SH-SY5Y (cell line): Measurements from ENCODE around the gene IQCE.

Experiments used
- GATA2 ChIP-seq: IDR thresholded peaks from 2 replicates; pipeline ENCODE4 v1.6.1; 2011; ENCODE audit warnings: mild to moderate bottlenecking, low read depth, low read length
- GATA3 ChIP-seq: IDR thresholded peaks from 2 replicates; pipeline ENCODE4 v1.6.1; 2011; ENCODE audit warnings: low read depth, mild to moderate bottlenecking, low read length, moderate library complexity

DNA sequence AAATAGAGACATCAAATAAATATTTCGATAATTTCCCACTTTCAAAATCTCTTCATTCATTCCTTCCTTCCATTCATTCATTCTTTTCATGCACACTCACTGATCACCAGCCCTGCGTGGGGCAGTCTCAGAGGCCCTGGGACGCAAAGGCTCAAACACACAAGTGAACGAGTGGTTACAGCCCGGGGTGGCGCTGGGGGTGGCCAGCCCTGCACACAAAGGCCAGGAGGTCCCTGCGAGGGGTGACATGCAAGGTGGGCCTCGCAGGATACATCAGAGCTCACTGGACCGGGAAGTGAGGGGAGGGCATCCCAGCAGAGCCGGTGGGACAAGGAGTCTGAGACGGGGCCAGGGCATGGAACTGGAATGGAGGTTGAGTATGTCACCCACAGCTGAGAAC is 43.1 kb downstream of the IQCE start:
- no peak for TF ChIP-seq GATA2
- TF ChIP-seq GATA3, result no peak
